Measurements from ENCODE around the gene HCK.
A peak's percentile ranks its signal among the peaks of the same experiment; 100 is the strongest.
"Not testable (repeated sequence)": the region's sequence is repeated elsewhere in the genome, so short reads cannot be mapped to it uniquely, and the experiment has no call there.

The HCK gene

DNA sequence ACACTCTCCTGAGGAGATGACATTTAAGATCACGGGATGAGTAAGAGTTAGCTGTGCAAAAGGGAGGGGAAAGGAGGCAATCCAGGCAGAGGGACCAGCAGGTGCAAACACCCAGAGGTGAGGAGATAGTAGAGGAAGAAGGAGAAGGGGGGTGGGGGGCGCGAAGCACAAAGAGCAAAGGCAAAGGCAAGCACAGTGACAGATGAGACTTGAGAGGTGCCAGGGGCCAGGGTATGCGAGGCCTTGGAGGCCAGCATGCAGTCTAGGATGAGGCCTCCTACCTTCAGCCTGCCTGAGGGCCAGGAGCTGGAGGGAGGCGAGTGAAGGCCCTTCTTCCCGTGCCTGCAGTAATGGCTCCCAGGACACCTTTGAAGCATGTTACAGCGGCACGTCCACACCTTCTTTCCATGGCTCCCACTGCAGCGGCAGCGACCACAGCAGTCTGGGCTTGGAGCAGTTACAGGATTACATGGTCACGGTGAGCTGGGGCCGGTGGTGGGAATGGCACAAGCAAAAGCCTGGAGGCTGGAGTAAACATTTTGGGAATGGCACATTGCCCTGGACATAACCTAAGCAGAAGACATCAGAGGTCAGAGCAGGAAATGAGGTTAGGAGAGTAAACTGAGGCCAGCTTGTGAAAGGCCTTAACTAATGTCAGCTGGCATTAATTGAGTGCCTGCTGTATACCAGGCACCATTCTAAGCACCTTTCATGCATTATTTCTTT, 23.2 kb upstream of the HCK start:
- no peak for DNase-seq (ENCODE audit: low read depth)

DNA sequence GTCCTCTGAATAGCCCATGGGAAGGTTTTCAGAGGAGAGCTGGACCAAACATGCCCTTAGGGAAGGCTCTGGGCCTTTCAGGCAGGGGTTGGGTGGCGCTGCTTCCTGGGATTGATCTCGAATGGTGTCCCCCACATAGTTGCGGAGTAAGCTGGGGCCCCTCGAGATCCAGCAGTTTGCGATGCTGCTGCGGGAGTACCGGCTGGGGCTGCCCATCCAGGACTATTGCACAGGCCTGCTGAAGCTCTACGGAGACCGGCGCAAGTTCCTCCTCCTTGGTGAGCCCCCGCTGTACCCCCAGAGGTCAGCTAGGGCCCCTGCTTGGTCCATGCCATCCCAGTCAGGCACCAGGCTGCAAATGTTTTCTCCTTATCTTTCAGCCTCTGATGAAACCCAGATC, 22.5 kb upstream of the HCK start:
- TF ChIP-seq, protein P1, sequence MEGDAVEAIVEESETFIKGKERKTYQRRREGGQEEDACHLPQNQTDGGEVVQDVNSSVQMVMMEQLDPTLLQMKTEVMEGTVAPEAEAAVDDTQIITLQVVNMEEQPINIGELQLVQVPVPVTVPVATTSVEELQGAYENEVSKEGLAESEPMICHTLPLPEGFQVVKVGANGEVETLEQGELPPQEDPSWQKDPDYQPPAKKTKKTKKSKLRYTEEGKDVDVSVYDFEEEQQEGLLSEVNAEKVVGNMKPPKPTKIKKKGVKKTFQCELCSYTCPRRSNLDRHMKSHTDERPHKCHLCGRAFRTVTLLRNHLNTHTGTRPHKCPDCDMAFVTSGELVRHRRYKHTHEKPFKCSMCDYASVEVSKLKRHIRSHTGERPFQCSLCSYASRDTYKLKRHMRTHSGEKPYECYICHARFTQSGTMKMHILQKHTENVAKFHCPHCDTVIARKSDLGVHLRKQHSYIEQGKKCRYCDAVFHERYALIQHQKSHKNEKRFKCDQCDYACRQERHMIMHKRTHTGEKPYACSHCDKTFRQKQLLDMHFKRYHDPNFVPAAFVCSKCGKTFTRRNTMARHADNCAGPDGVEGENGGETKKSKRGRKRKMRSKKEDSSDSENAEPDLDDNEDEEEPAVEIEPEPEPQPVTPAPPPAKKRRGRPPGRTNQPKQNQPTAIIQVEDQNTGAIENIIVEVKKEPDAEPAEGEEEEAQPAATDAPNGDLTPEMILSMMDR (IDR thresholded peaks at IDR 0.05; ENCODE audit: control insufficient read depth, insufficient read depth, low read depth, low read length, missing control alignments) = no peak
- no peak for DNase-seq (ENCODE audit: low read depth)
- no peak overlapping the region for H3K4me3 ChIP-seq (ENCODE audit: control insufficient read depth, low read depth, low read length)

More for the DNA sequence above, 23.2 kb upstream of the HCK start:
- TF ChIP-seq, protein P1 (IDR thresholded peaks at IDR 0.05; ENCODE audit: control insufficient read depth, insufficient read depth, low read depth, low read length, missing control alignments) = no peak
- H3K4me3 ChIP-seq (ENCODE audit: control insufficient read depth, low read depth, low read length) = no peak overlapping the region

DNA sequence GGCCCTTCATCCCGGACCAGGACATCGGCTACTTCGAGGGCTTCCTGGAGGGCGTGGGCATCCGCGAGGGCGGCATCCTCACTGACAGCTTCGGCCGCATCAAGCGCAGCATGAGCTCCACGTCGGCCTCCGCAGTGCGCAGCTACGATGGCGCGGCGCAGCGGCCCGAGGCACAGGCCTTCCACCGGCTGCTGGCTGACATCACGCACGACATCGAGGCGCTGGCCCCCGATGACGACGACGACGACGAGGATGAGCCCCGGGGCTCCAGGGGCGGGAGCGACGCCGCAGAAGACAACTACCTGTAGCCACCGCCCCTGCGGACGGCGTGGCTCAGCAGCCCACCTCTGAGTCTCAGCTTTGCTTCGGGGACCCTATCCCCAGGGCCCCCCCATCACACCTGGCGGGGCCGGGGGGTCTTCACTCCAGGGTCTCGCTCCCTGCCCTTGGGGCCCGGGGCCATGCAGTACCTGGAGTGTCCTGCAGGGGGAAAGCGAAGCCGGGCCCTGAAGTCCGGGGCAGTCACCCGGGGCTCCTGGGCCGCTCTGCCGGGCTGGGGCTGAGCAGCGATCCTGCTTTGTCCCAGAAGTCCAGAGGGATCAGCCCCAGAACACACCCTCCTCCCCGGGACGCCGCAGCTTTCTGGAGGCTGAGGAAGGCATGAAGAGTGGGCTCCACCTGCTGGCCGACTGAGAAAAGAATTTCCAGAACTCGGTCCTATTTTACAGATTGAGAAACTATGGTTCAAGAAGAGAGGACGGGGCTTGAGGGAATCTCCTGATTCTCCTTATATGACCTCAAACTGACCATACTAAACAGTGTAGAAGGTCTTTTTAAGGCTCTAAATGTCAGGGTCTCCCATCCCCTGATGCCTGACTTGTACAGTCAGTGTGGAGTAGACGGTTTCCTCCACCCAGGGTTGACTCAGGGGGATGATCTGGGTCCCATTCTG, 20.8 kb upstream of the HCK start:
- TF ChIP-seq, protein P1 (IDR thresholded peaks at IDR 0.05; ENCODE audit: control insufficient read depth, insufficient read depth, low read depth, low read length, missing control alignments) = peak; percentile 82
- peak; percentile 37 for DNase-seq (ENCODE audit: low read depth)

DNA sequence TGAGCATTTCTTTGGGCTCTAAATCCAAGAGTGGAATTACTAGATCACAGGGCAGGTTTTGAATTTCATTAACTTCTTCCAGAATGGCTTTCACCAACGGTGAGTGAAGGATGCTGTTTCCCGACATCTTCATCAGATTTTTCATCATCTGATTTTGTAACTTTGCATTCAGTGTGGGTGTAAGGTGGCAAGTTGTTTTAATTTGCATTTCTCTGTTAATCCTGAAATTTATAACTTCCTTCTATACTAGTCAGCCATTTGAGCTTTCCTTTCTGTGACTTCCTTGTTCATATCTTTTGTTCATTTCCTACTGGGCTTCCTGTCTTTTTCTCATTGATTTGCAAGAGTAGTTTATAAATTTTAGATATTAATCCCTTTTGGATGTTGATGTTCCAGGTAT, 18.7 kb upstream of the HCK start:
- no peak for DNase-seq (ENCODE audit: low read depth)
- TF ChIP-seq, protein P1 (IDR thresholded peaks at IDR 0.05; ENCODE audit: control insufficient read depth, insufficient read depth, low read depth, low read length, missing control alignments) = no peak
- H3K4me3 ChIP-seq (ENCODE audit: control insufficient read depth, low read depth, low read length) = no peak overlapping the region

More for the DNA sequence above, 20.8 kb upstream of the HCK start:
- H3K4me3 ChIP-seq (ENCODE audit: control insufficient read depth, low read depth, low read length) = peak overlapping the region; percentile 22

DNA sequence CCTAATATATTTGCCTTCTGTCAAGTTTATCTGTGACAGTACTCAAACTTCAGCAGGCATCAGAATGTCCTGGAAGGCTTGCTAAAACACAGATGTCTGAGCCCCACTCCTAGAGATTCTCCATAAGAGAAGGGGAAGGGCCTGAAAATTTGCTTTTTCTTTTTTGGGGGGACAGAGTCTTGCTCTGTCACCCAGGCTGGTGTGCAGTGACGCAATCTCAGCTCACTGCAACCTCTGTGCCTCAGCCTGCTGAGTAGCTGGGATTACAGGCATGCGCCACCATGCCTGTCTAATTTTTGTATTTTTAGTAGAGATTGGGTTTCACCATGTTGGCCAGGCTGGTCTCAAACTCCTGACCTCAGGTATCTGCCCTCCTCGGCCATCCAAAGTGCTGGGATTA, 18.3 kb upstream of the HCK start:
- not testable (repeated sequence) for H3K4me3 ChIP-seq (ENCODE audit: control insufficient read depth, low read depth, low read length); DNase-seq (ENCODE audit: low read depth)

DNA sequence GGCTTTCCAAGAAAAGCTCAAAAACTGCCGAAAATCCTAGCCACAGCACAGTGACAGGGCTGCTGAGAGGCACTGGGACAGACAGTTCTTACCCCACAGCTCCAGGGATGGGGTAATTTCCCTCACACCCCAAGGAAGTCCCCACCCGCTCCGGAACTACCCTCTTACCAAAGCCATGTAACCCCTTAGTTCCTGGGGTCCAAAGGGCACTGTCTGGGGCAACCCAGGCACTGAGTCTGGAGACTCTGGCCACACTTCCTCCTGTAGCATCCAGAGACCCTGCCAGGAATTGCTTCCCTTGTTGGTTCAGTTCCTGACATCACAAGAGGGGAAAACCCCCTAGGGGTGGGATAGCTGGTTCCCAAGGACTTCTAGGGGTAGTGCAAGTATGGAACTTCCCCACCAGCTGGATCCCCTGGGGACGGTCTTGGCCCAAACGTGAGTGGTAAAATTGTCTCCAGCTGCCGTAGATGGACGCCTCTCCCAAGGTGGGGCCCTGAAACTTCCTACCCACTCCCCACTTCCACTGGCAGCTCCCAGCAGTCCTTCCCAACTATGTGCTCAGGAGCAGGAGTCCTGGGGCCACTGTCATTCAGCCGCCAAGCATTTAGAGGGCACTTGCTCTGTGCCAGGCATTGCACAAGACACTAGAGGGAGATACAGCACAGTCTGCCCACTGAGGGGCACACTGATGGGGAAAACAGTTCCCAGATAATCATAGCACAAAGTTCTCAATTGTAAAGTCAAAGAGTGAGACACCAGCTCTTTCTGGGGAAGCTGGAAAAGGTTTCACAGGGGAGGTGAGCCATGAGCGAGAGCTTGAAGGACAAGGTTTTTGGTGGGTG, 17.2 kb upstream of the HCK start:
- no peak for DNase-seq (ENCODE audit: low read depth)
- TF ChIP-seq, protein P1 (IDR thresholded peaks at IDR 0.05; ENCODE audit: control insufficient read depth, insufficient read depth, low read depth, low read length, missing control alignments) = peak; percentile 50
- H3K4me3 ChIP-seq (ENCODE audit: control insufficient read depth, low read depth, low read length) = no peak overlapping the region
